Measurements from ENCODE around the gene TTC7B.

TTC7B gene

DNA sequence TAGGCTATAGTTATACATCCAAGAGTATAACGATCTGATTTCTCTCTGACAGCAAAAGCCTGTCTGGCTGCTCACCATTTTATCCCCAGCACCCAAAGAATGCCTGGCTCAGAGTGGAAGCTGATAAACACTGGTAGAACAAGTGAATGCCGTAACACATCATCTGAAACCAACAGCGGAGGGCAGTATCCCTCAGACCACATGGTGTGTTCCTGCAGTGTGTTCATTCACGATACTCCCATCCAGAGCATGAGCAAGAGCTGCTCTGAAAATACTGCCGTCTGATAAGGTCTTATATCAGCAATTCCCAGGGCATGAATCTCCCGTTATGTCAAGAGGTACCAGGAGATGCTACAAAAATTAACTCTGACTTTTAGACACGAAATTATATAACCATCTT lies 95.9 kb downstream of the TTC7B start:
- no peak for TF ChIP-seq GATA3 (IDR thresholded peaks at IDR 0.05; ENCODE audit: low read depth, low read length)
- TF ChIP-seq GATA2 (IDR thresholded peaks at IDR 0.05; ENCODE audit: low read depth, low read length): no peak

GRCh38 chr14:90717916-90718315 lies 98.3 kb downstream of the TTC7B start:
- TF ChIP-seq GATA3 (IDR thresholded peaks at IDR 0.05; ENCODE audit: low read depth, low read length) (no peak), GATA2 (IDR thresholded peaks at IDR 0.05; ENCODE audit: low read depth, low read length) (no peak)

- TF ChIP-seq GATA3 (IDR thresholded peaks at IDR 0.05; ENCODE audit: low read depth, low read length) (no peak), GATA2 (IDR thresholded peaks at IDR 0.05; ENCODE audit: low read depth, low read length) (no peak)
Measured at GRCh38 chr14:90715993-90716392, 100.2 kb downstream of the TTC7B start.

- no peak for TF ChIP-seq GATA3 (IDR thresholded peaks at IDR 0.05; ENCODE audit: low read depth, low read length)
- TF ChIP-seq GATA2 (IDR thresholded peaks at IDR 0.05; ENCODE audit: low read depth, low read length): no peak
Measured at GRCh38 chr14:90715495-90715894, 100.7 kb downstream of the TTC7B start.

DNA sequence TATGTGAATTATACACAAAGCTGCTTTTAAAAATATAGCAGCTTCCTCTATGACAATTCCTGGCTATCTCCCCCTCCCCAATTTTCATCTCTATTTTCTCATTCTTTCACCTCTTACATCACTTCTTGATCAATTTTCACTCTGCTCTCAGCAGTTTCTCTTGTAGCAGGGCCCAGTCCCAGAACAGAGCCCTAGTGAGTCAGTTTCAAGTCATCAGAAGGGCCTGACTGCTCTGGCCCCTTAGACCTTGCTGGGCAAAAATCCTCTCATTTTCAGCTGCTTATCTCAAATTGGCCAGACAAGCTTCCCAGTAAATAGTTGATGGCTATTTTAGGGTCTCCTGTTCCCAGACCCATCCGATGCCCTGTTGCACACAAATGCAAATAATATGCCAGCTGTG lies 101.4 kb downstream of the TTC7B start:
- TF ChIP-seq GATA3 (IDR thresholded peaks at IDR 0.05; ENCODE audit: low read depth, low read length) (no peak), GATA2 (IDR thresholded peaks at IDR 0.05; ENCODE audit: low read depth, low read length) (no peak)

GRCh38 chr14:90704738-90705392 lies 111.4 kb downstream of the TTC7B start:
- TF ChIP-seq GATA3 (IDR thresholded peaks at IDR 0.05; ENCODE audit: low read depth, low read length): no peak
- TF ChIP-seq GATA2 (IDR thresholded peaks at IDR 0.05; ENCODE audit: low read depth, low read length): no peak

GRCh38 chr14:90703841-90704737 lies 112.1 kb downstream of the TTC7B start:
- TF ChIP-seq GATA3 (IDR thresholded peaks at IDR 0.05; ENCODE audit: low read depth, low read length) (no peak), GATA2 (IDR thresholded peaks at IDR 0.05; ENCODE audit: low read depth, low read length) (no peak)

GRCh38 chr14:90700933-90701776 lies 115.1 kb downstream of the TTC7B start:
- TF ChIP-seq GATA2 (IDR thresholded peaks at IDR 0.05; ENCODE audit: low read depth, low read length): no peak
- no peak for TF ChIP-seq GATA3 (IDR thresholded peaks at IDR 0.05; ENCODE audit: low read depth, low read length)

DNA sequence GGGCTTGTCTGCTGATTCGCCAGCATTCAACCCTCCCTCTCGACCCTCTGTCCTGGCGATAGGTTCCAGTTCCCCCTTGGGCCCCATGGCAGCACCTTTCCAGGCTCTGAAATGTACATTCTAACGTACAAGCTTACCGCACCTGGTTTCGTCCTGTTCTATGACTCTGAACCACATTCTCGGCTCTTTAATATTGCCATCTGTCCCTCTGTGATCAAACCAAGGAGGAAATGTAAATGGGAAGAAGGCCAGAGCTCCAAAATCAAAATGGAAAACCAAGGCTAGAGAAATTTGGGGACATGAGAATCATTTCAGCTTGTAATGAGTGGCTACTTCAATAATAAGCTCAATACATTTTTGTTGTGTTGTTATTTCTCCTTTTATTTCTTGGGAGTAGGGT lies 117.2 kb downstream of the TTC7B start:
- TF ChIP-seq GATA2 (IDR thresholded peaks at IDR 0.05; ENCODE audit: low read depth, low read length): no peak
- no peak for TF ChIP-seq GATA3 (IDR thresholded peaks at IDR 0.05; ENCODE audit: low read depth, low read length)

GRCh38 chr14:90698379-90698869 lies 117.8 kb downstream of the TTC7B start:
- no peak for TF ChIP-seq GATA2 (IDR thresholded peaks at IDR 0.05; ENCODE audit: low read depth, low read length)
- TF ChIP-seq GATA3 (IDR thresholded peaks at IDR 0.05; ENCODE audit: low read depth, low read length): no peak

- TF ChIP-seq GATA3 (IDR thresholded peaks at IDR 0.05; ENCODE audit: low read depth, low read length) (no peak), GATA2 (IDR thresholded peaks at IDR 0.05; ENCODE audit: low read depth, low read length) (no peak)
Measured at GRCh38 chr14:90697577-90698206, 118.5 kb downstream of the TTC7B start.

DNA sequence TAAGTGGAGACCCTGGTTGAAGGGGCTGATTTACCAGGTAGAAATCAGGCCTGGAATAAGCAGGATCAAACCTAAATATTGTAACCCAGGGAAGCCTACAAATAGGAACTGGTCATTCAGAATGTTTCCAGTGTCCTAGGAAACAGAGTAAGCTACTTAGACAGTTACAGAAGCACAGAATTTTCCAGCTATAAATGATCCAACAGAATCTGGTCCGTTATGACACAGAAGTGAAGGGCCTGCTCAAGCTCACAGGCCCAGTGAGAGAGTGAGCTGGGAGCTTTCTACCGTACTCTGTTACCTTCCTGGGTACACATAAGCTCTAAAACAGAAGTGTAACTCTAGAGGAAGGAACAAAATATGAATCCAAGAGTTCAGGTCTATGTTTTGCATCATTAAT lies 119.1 kb downstream of the TTC7B start:
- no peak for TF ChIP-seq GATA3 (IDR thresholded peaks at IDR 0.05; ENCODE audit: low read depth, low read length)
- no peak for TF ChIP-seq GATA2 (IDR thresholded peaks at IDR 0.05; ENCODE audit: low read depth, low read length)

DNA sequence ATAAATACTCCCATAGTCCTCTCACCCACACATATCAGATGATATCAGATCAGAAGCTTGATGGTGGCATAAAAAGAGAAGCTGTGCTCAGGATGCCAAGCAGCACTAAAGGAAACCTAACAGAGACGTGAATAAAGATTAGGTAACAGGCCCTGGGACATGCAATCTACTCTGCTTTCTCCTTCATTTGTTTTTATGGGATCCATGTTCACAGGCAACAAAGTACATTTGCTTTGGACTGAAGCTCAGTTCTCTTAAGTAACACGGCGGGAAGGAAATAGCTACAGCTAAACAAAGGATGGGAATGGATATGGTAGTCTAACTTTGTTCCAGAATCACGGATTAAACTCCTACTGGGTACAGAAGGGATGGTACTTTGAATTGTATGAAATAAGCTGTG lies 119.5 kb downstream of the TTC7B start:
- TF ChIP-seq GATA2 (IDR thresholded peaks at IDR 0.05; ENCODE audit: low read depth, low read length) (no peak), GATA3 (IDR thresholded peaks at IDR 0.05; ENCODE audit: low read depth, low read length) (no peak)
